Panc1 (cell line): Measurements from ENCODE around the gene TMC3.

Source experiments
- CTCF ChIP-seq: fragments of 450-650 bp; IDR thresholded peaks from 2 replicates; pipeline ENCODE4 v1.5.1; 2017; ENCODE audit warnings: mild to moderate bottlenecking
- POLR2AphosphoS5 ChIP-seq: IDR thresholded peaks from 2 replicates; pipeline ENCODE4 v1.6.1; 2012; ENCODE audit warnings: mild to moderate bottlenecking, low read depth, low read length, moderate library complexity
- TF ChIP-seq, protein P1 (sequence below), 2 experiments: IDR thresholded peaks; 2 replicates each; pipeline ENCODE4 v1.6.1; 2011 to 2012; ENCODE audit warnings: low read depth in 2 of 2, control low read depth in 1 of 2, low read length in 1 of 2, mild to moderate bottlenecking in 1 of 2, moderate library complexity in 1 of 2; ENCODE audit not compliant: insufficient read depth in 1 of 2

DNA sequence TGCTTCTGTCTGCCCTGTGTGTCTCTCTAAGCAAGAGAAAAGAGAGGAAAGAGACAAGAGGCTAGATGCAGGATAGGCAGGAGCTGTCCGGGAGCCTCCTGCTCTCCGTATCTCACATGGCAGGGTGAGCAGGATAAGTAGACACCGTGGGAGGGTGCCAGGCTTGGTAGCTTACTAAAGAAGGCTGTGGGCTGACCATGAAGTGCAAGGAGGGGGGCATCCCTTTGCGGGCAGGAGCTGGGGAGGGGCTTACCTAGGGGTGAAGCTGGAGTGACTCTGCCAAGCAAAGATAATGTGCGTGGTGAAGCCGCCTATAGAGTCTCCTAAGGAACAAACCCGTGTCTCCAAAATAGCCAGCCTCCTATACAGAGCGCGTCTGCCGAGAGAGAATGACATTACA, 33.7 kb upstream of the TMC3 start:
- TF ChIP-seq, protein P1, sequence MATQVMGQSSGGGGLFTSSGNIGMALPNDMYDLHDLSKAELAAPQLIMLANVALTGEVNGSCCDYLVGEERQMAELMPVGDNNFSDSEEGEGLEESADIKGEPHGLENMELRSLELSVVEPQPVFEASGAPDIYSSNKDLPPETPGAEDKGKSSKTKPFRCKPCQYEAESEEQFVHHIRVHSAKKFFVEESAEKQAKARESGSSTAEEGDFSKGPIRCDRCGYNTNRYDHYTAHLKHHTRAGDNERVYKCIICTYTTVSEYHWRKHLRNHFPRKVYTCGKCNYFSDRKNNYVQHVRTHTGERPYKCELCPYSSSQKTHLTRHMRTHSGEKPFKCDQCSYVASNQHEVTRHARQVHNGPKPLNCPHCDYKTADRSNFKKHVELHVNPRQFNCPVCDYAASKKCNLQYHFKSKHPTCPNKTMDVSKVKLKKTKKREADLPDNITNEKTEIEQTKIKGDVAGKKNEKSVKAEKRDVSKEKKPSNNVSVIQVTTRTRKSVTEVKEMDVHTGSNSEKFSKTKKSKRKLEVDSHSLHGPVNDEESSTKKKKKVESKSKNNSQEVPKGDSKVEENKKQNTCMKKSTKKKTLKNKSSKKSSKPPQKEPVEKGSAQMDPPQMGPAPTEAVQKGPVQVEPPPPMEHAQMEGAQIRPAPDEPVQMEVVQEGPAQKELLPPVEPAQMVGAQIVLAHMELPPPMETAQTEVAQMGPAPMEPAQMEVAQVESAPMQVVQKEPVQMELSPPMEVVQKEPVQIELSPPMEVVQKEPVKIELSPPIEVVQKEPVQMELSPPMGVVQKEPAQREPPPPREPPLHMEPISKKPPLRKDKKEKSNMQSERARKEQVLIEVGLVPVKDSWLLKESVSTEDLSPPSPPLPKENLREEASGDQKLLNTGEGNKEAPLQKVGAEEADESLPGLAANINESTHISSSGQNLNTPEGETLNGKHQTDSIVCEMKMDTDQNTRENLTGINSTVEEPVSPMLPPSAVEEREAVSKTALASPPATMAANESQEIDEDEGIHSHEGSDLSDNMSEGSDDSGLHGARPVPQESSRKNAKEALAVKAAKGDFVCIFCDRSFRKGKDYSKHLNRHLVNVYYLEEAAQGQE (IDR thresholded peaks at IDR 0.05; ENCODE audit: insufficient read depth in 1 of 2, low read depth in 2 of 2, low read length in 1 of 2) = no peak
- TF ChIP-seq CTCF (no peak), POLR2AphosphoS5 (no peak)
